ENCODE data around the gene DRD2. TPM values are rescaled to one million over a fixed set of nuclear protein-coding genes. Genes with fewer than 3 reads are reported as not detected.

Gene DRD2
- total RNA-seq, 1 donor from 2014 or later = not detected

GRCh38 chr11:113506461-113506860, 31.3 kb upstream of the DRD2 start:
- Histone ChIP-seq H3K27me3 (ENCODE audit: control insufficient read depth in 3 of 3, insufficient read depth in 3 of 3, low read length in 3 of 3) (peaks cover 0 to 2% (median 0%) of the 10 kb centered on the region in 3 donors), H3K4me1 (ENCODE audit: control insufficient read depth in 3 of 3, insufficient read depth in 3 of 3, low read length in 3 of 3) (no peaks in the 10 kb centered on the region), H3K4me3 (ENCODE audit: low read length in 3 of 3) (no peak overlapping the region), H3K9me3 (ENCODE audit: control insufficient read depth in 3 of 3, low read length in 3 of 3) (no peaks in the 10 kb centered on the region), H3K36me3 (ENCODE audit: control insufficient read depth in 3 of 3, insufficient read depth in 3 of 3, low read length in 3 of 3) (no peaks in the 10 kb centered on the region), H3K9ac (ENCODE audit: low read depth in 1 of 3, low read length in 3 of 3) (no peak overlapping the region), H3K27ac (ENCODE audit: low read depth, low read length) (no peak overlapping the region)

- Histone ChIP-seq H3K36me3 (ENCODE audit: control insufficient read depth in 3 of 3, insufficient read depth in 3 of 3, low read length in 3 of 3) (no peaks in the 10 kb centered on the region), H3K27me3 (ENCODE audit: control insufficient read depth in 3 of 3, insufficient read depth in 3 of 3, low read length in 3 of 3) (peaks cover 0 to 2% (median 0%) of the 10 kb centered on the region in 3 donors), H3K27ac (ENCODE audit: low read depth, low read length) (no peak overlapping the region), H3K9ac (ENCODE audit: low read depth in 1 of 3, low read length in 3 of 3) (no peak overlapping the region), H3K4me1 (ENCODE audit: control insufficient read depth in 3 of 3, insufficient read depth in 3 of 3, low read length in 3 of 3) (no peaks in the 10 kb centered on the region), H3K9me3 (ENCODE audit: control insufficient read depth in 3 of 3, low read length in 3 of 3) (no peaks in the 10 kb centered on the region), H3K4me3 (ENCODE audit: low read length in 3 of 3) (no peak overlapping the region)
Observed at GRCh38 chr11:113505541-113506375, 30.6 kb upstream of the DRD2 start.

GRCh38 chr11:113505046-113505445, 29.8 kb upstream of the DRD2 start:
- no peak overlapping the region for H3K9ac ChIP-seq (ENCODE audit: low read depth in 1 of 3, low read length in 3 of 3)
- H3K9me3 ChIP-seq (ENCODE audit: control insufficient read depth in 3 of 3, low read length in 3 of 3) = no peaks in the 10 kb centered on the region
- no peaks in the 10 kb centered on the region for H3K36me3 ChIP-seq (ENCODE audit: control insufficient read depth in 3 of 3, insufficient read depth in 3 of 3, low read length in 3 of 3)
- peaks cover 0 to 2% (median 0%) of the 10 kb centered on the region in 3 donors for H3K27me3 ChIP-seq (ENCODE audit: control insufficient read depth in 3 of 3, insufficient read depth in 3 of 3, low read length in 3 of 3)
- no peak overlapping the region for H3K4me3 ChIP-seq (ENCODE audit: low read length in 3 of 3)
- H3K4me1 ChIP-seq (ENCODE audit: control insufficient read depth in 3 of 3, insufficient read depth in 3 of 3, low read length in 3 of 3) = no peaks in the 10 kb centered on the region
- no peak overlapping the region for H3K27ac ChIP-seq (ENCODE audit: low read depth, low read length)

- Histone ChIP-seq H3K27me3 (ENCODE audit: control insufficient read depth in 3 of 3, insufficient read depth in 3 of 3, low read length in 3 of 3) (peaks cover 0 to 2% (median 0%) of the 10 kb centered on the region in 3 donors), H3K9ac (ENCODE audit: low read depth in 1 of 3, low read length in 3 of 3) (no peak overlapping the region), H3K9me3 (ENCODE audit: control insufficient read depth in 3 of 3, low read length in 3 of 3) (no peaks in the 10 kb centered on the region), H3K27ac (ENCODE audit: low read depth, low read length) (no peak overlapping the region), H3K4me3 (ENCODE audit: low read length in 3 of 3) (no peak overlapping the region), H3K36me3 (ENCODE audit: control insufficient read depth in 3 of 3, insufficient read depth in 3 of 3, low read length in 3 of 3) (no peaks in the 10 kb centered on the region), H3K4me1 (ENCODE audit: control insufficient read depth in 3 of 3, insufficient read depth in 3 of 3, low read length in 3 of 3) (no peaks in the 10 kb centered on the region)
Observed at GRCh38 chr11:113504586-113504985, 29.4 kb upstream of the DRD2 start.

GRCh38 chr11:113504071-113504470, 28.9 kb upstream of the DRD2 start:
- Histone ChIP-seq H3K9me3 (ENCODE audit: control insufficient read depth in 3 of 3, low read length in 3 of 3) (no peaks in the 10 kb centered on the region), H3K4me3 (ENCODE audit: low read length in 3 of 3) (no peak overlapping the region), H3K27me3 (ENCODE audit: control insufficient read depth in 3 of 3, insufficient read depth in 3 of 3, low read length in 3 of 3) (peaks cover 0 to 2% (median 0%) of the 10 kb centered on the region in 3 donors), H3K36me3 (ENCODE audit: control insufficient read depth in 3 of 3, insufficient read depth in 3 of 3, low read length in 3 of 3) (no peaks in the 10 kb centered on the region), H3K27ac (ENCODE audit: low read depth, low read length) (no peak overlapping the region), H3K9ac (ENCODE audit: low read depth in 1 of 3, low read length in 3 of 3) (no peak overlapping the region), H3K4me1 (ENCODE audit: control insufficient read depth in 3 of 3, insufficient read depth in 3 of 3, low read length in 3 of 3) (no peaks in the 10 kb centered on the region)

GRCh38 chr11:113497066-113497910, 22.1 kb upstream of the DRD2 start:
- peaks cover 0 to 4% (median 2%) of the 10 kb centered on the region in 3 donors for H3K27me3 ChIP-seq (ENCODE audit: control insufficient read depth in 3 of 3, insufficient read depth in 3 of 3, low read length in 3 of 3)

GRCh38 chr11:113496026-113496651, 20.9 kb upstream of the DRD2 start:
- H3K9ac ChIP-seq (ENCODE audit: low read depth in 1 of 3, low read length in 3 of 3) = no peak overlapping the region
- no peak overlapping the region for H3K27ac ChIP-seq (ENCODE audit: low read depth, low read length)
- H3K4me1 ChIP-seq (ENCODE audit: control insufficient read depth in 3 of 3, insufficient read depth in 3 of 3, low read length in 3 of 3) = no peaks in the 10 kb centered on the region
- H3K9me3 ChIP-seq (ENCODE audit: control insufficient read depth in 3 of 3, low read length in 3 of 3) = no peaks in the 10 kb centered on the region
- no peak overlapping the region for H3K4me3 ChIP-seq (ENCODE audit: low read length in 3 of 3)
- H3K27me3 ChIP-seq (ENCODE audit: control insufficient read depth in 3 of 3, insufficient read depth in 3 of 3, low read length in 3 of 3) = peaks cover 0 to 4% (median 2%) of the 10 kb centered on the region in 3 donors
- H3K36me3 ChIP-seq (ENCODE audit: control insufficient read depth in 3 of 3, insufficient read depth in 3 of 3, low read length in 3 of 3) = no peaks in the 10 kb centered on the region

More at GRCh38 chr11:113497066-113497910, 22.1 kb upstream of the DRD2 start:
- no peak overlapping the region for H3K4me3 ChIP-seq (ENCODE audit: low read length in 3 of 3)
- H3K4me1 ChIP-seq (ENCODE audit: control insufficient read depth in 3 of 3, insufficient read depth in 3 of 3, low read length in 3 of 3) = no peaks in the 10 kb centered on the region
- no peaks in the 10 kb centered on the region for H3K36me3 ChIP-seq (ENCODE audit: control insufficient read depth in 3 of 3, insufficient read depth in 3 of 3, low read length in 3 of 3)
- no peaks in the 10 kb centered on the region for H3K9me3 ChIP-seq (ENCODE audit: control insufficient read depth in 3 of 3, low read length in 3 of 3)
- H3K27ac ChIP-seq (ENCODE audit: low read depth, low read length) = no peak overlapping the region
- no peak overlapping the region for H3K9ac ChIP-seq (ENCODE audit: low read depth in 1 of 3, low read length in 3 of 3)

GRCh38 chr11:113494021-113494420, 18.8 kb upstream of the DRD2 start:
- no peak overlapping the region for H3K27ac ChIP-seq (ENCODE audit: low read depth, low read length)
- peaks cover 0 to 4% (median 2%) of the 10 kb centered on the region in 3 donors for H3K27me3 ChIP-seq (ENCODE audit: control insufficient read depth in 3 of 3, insufficient read depth in 3 of 3, low read length in 3 of 3)
- H3K4me1 ChIP-seq (ENCODE audit: control insufficient read depth in 3 of 3, insufficient read depth in 3 of 3, low read length in 3 of 3) = no peaks in the 10 kb centered on the region
- H3K9me3 ChIP-seq (ENCODE audit: control insufficient read depth in 3 of 3, low read length in 3 of 3) = no peaks in the 10 kb centered on the region
- H3K9ac ChIP-seq (ENCODE audit: low read depth in 1 of 3, low read length in 3 of 3) = no peak overlapping the region
- no peaks in the 10 kb centered on the region for H3K36me3 ChIP-seq (ENCODE audit: control insufficient read depth in 3 of 3, insufficient read depth in 3 of 3, low read length in 3 of 3)
- H3K4me3 ChIP-seq (ENCODE audit: low read length in 3 of 3) = no peak overlapping the region

GRCh38 chr11:113493206-113493605, 18.0 kb upstream of the DRD2 start:
- H3K36me3 ChIP-seq (ENCODE audit: control insufficient read depth in 3 of 3, insufficient read depth in 3 of 3, low read length in 3 of 3) = no peaks in the 10 kb centered on the region
- H3K9me3 ChIP-seq (ENCODE audit: control insufficient read depth in 3 of 3, low read length in 3 of 3) = no peaks in the 10 kb centered on the region
- no peak overlapping the region for H3K4me3 ChIP-seq (ENCODE audit: low read length in 3 of 3)
- H3K4me1 ChIP-seq (ENCODE audit: control insufficient read depth in 3 of 3, insufficient read depth in 3 of 3, low read length in 3 of 3) = no peaks in the 10 kb centered on the region
- H3K27ac ChIP-seq (ENCODE audit: low read depth, low read length) = no peak overlapping the region
- peaks cover 0 to 4% (median 2%) of the 10 kb centered on the region in 3 donors for H3K27me3 ChIP-seq (ENCODE audit: control insufficient read depth in 3 of 3, insufficient read depth in 3 of 3, low read length in 3 of 3)
- no peak overlapping the region for H3K9ac ChIP-seq (ENCODE audit: low read depth in 1 of 3, low read length in 3 of 3)

Measured in skeletal muscle tissue (tissue), 4 donors.